Lung (tissue), 12 donors: ENCODE results near the gene CIAPIN1. TPM values are rescaled to one million over a fixed set of nuclear protein-coding genes. Genes with fewer than 3 reads are reported as not detected.
"Not testable (repeated sequence)": the region's sequence is repeated elsewhere in the genome, so short reads cannot be mapped to it uniquely, and the experiment has no call there.

Experiments used
- ATAC-seq: fragments of 200-7000 bp; cut with Tn5 transposase; one replicate; pipeline ENCODE4 v1.9.1; 2020; ENCODE audit warnings: moderate number of reproducible peaks; ENCODE audit not compliant: insufficient read depth, low FRiP score
- DNase-seq, 3 donors: peaks; one replicate each; pipeline ENCODE4 v3.0.0-alpha.2; 2013 to 2017
- H3K27ac ChIP-seq, 2 donors: one replicate each; pipeline ENCODE4 v1.5.1; 2013; ENCODE audit warnings: mild to moderate bottlenecking in 2 of 2, moderate library complexity in 2 of 2, control low read depth in 1 of 2, inconsistent platforms in 1 of 2, low read depth in 1 of 2, low read length in 1 of 2
- H3K27me3 ChIP-seq, 3 donors: one replicate each; pipeline ENCODE4 v1.5.1; 2013; ENCODE audit warnings: low read length in 2 of 3; ENCODE audit not compliant: control insufficient read depth in 3 of 3, insufficient read depth in 3 of 3
- H3K36me3 ChIP-seq, 4 donors: one replicate each; pipeline ENCODE4 v1.5.1; 2013; ENCODE audit warnings: low read length in 4 of 4, mild to moderate bottlenecking in 1 of 4, moderate library complexity in 1 of 4; ENCODE audit not compliant: control insufficient read depth in 4 of 4, insufficient read depth in 4 of 4
- H3K4me1 ChIP-seq, 5 donors: one replicate each; pipeline ENCODE4 v1.5.1; 2013; ENCODE audit warnings: low read length in 5 of 5, mild to moderate bottlenecking in 2 of 5, moderate library complexity in 1 of 5; ENCODE audit not compliant: control insufficient read depth in 5 of 5, insufficient read depth in 5 of 5
- H3K4me3 ChIP-seq: one replicate; pipeline ENCODE4 v1.5.1; 2013; ENCODE audit warnings: mild to moderate bottlenecking, control low read depth, moderate library complexity
- H3K9ac ChIP-seq, 2 donors: one replicate each; pipeline ENCODE4 v1.5.1; 2013; ENCODE audit warnings: low read length in 2 of 2, control low read depth in 1 of 2; ENCODE audit not compliant: insufficient read depth in 1 of 2
- H3K9me3 ChIP-seq, 4 donors: one replicate each; pipeline ENCODE4 v1.5.1; 2013; ENCODE audit warnings: low read length in 3 of 4, mild to moderate bottlenecking in 1 of 4, moderate library complexity in 1 of 4; ENCODE audit not compliant: control insufficient read depth in 4 of 4, insufficient read depth in 3 of 4
- WGBS, 2 donors: extraction: QIAGEN DNeasy Blood & Tissue Kit; methylation state at CpG; one replicate each; pipeline ENCODE4 v1.1.7; 2013; 5-methylcytosine and 5-hydroxymethylcytosine counted together
- polyA plus RNA-seq, 2 donors: library from polyadenylated mRNA; stranded (reverse); fragments of 200-250 nt; gene quantifications; one replicate each; pipeline ENCODE4 v1.2.1, GENCODE V29; 2013
- total RNA-seq, 2 donors: library from RNA; depleted of rRNA in 1 of 2; stranded (reverse); fragments of >200 nt in 1 of 2; gene quantifications; one replicate each; pipeline ENCODE4 v1.2.1, GENCODE V29; 2014 to 2021
- TF ChIP-seq, protein P1 (sequence below): IDR thresholded peaks from 2 replicates; pipeline ENCODE4 v1.5.1; 2012; ENCODE audit warnings: mild to moderate bottlenecking; ENCODE audit errors: control extremely low read depth, extremely low read depth
- donor health status: control.
- donor health status: control.
- donor health status: Bipolar disorder and iron deficiency.
- donor health status: healthy.
- donor health status: DM: yes; HTN: yes; CAD: no.

CIAPIN1 gene
- total and polyA plus RNA-seq, 4 donors: 24.0 to 69.6 (median 37.7) TPM

DNA sequence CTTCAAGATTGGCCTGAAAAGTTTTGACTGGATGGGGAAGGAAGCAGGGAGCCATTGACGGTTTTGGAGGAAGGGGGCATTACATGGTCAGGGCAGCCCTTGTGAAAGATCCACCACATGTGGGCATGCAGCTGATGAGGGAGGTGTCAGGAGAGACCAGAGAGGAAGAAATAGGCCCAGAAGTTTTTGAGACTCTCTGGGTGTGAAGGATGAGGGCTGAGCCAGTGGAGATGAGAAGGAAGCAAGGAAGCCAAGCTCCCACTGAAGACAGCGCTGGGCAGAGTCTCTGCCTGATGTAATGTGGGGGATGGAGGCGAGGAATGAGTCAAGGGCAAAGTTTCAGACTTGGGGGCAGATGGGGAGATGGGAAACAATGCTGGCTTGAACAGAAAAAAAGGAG is 42.1 kb downstream of the CIAPIN1 start:
- no peak for DNase-seq
- H3K9me3 ChIP-seq: no peaks in the 10 kb centered on the region

DNA sequence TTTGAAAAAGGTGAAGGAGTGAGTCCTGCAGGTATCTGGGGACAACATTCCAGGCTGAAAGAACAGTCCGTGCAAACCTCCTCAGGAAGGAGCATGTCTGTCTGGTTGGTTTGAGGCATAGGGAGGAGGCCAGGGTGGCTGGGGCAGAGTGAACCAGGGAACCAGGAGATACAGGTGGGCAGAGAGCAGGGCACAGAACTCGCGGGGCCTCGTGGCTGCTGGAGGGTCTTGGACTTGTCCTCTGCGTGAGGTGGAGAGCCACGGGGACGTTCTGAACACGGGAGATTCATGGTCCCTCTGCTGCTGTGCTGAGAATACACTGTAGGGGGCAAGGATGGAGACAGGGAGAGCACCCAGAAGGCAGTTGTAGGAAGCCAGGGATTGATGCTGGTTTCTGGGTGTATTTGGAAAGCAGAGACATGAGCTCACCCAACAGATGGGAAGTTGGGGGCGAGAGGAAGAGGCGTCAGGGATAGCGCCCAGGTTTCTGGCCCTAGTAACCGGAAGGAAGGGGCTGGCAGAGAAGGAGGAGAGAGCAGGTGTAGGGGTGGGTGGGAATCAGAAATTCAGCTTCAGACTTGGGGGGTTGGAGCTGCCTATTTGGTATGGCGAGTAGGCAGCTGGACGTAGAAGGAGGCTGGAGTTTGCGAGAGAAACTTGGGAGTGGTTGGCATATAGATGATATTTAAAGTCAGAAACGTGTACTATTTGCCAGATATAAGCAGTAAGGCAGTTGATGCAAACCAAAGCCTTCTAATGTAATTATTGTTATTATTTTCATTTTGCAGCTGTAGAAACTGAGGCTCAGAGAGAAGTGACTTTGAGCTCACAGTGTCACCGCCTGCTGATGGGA is 43.0 kb downstream of the CIAPIN1 start, which contains the start of gene CCL17:
CCL17 (plus strand) TSS at position 803 of the 853 bp plus-strand sequence. CDS start 9,166 bp downstream, outside the sequence.
- 74 to 77% methylated on average over 17 of the region's 17 CpGs for WGBS, 2 donors
- Histone ChIP-seq H3K4me1 (no peaks in the 10 kb centered on the region), H3K27ac (no peak within 1 kb of the TSS), H3K4me3 (no peak within 1 kb of the TSS), H3K27me3 (no peaks in the 10 kb centered on the region), H3K9ac (no peak within 1 kb of the TSS), H3K9me3 (no peaks in the 10 kb centered on the region), H3K36me3 (no peaks in the 10 kb centered on the region)
- TF ChIP-seq, protein P1, sequence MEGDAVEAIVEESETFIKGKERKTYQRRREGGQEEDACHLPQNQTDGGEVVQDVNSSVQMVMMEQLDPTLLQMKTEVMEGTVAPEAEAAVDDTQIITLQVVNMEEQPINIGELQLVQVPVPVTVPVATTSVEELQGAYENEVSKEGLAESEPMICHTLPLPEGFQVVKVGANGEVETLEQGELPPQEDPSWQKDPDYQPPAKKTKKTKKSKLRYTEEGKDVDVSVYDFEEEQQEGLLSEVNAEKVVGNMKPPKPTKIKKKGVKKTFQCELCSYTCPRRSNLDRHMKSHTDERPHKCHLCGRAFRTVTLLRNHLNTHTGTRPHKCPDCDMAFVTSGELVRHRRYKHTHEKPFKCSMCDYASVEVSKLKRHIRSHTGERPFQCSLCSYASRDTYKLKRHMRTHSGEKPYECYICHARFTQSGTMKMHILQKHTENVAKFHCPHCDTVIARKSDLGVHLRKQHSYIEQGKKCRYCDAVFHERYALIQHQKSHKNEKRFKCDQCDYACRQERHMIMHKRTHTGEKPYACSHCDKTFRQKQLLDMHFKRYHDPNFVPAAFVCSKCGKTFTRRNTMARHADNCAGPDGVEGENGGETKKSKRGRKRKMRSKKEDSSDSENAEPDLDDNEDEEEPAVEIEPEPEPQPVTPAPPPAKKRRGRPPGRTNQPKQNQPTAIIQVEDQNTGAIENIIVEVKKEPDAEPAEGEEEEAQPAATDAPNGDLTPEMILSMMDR: no peak
- DNase-seq (no peak), ATAC-seq (no peak)

More for the DNA sequence above, 42.1 kb downstream of the CIAPIN1 start:
- Histone ChIP-seq H3K36me3 (no peaks in the 10 kb centered on the region), H3K4me3 (no peak overlapping the region), H3K9ac (no peak overlapping the region), H3K27ac (no peak overlapping the region), H3K4me1 (peaks cover 0 to 8% (median 0%) of the 10 kb centered on the region in 5 donors), H3K27me3 (no peaks in the 10 kb centered on the region)
- WGBS, 2 donors: 59 to 71% methylated on average over 3 of the region's 3 CpGs
- TF ChIP-seq, protein P1: no peak
- no peak for ATAC-seq

DNA sequence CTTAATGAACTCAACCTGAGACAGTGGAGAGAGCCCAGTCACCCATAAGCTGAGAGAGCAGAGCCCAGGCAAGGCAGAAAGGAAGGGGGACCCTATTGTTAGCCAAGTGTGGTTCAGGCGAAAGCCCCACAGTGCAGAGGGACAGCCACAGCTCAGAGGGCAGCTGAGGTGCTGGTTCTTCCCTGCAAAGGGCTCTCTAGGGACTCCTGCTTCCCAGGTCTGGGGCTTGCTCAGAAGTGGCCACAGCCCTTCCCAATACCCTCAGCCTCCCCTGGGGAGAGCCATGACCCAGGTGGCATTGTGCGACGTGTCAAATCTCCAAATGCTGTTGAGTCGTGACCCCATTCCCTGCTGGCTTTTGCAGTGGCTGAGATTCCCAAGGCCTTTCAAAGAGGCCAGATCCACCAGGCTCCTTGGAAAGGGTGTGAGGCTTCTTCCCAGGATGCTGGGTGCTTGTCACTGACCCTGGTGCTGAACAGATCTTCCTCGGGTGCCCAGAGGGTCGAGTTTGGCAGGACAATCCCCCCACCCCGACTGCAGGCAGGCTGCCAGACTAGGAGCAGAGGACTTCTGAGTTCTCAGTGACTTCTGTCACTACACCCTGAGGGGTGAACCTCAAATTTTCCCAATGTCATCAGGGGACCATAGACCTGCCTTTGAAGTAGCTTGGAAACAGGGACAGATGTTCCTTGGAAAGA is 45.1 kb downstream of the CIAPIN1 start:
- Histone ChIP-seq H3K27me3 (no peaks in the 10 kb centered on the region), H3K36me3 (no peaks in the 10 kb centered on the region), H3K9me3 (no peaks in the 10 kb centered on the region), H3K4me1 (no peaks in the 10 kb centered on the region), H3K27ac (no peak overlapping the region), H3K9ac (no peak overlapping the region), H3K4me3 (no peak overlapping the region)
- no peak for ATAC-seq
- TF ChIP-seq, protein P1: no peak
- no peak for DNase-seq
- WGBS, 2 donors: 69 to 79% methylated on average over 7 of the region's 7 CpGs

DNA sequence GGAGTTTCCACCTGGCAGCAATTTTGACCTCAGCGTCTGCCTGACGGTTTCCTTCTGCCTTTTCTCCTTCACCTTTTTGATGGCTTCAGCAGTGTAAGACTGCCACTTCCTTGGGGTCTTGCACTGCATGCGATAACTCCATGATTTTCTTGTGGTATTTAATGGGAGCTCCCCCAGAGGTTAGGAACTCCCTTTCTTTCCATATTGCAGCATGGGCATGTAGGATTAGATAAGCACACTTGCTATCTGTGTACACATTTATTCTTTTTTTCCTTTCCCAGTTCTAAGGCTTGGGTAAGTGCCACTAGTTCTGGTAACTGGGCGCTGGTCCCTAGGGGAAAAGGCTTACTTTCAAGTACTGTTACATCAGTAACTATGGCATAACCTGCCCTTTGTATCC is 49.7 kb downstream of the CIAPIN1 start:
- not testable (repeated sequence) for ATAC-seq, H3K27me3 ChIP-seq, H3K4me1 ChIP-seq, H3K27ac ChIP-seq, H3K9me3 ChIP-seq, DNase-seq, H3K9ac ChIP-seq, H3K36me3 ChIP-seq, H3K4me3 ChIP-seq
- 86 to 89% methylated on average over 4 of the region's 4 CpGs for WGBS, 2 donors
